Epithelial cell of esophagus (primary cell): ENCODE data around the gene SNAPC4.
"Not testable (repeated sequence)": the region's sequence is repeated elsewhere in the genome, so short reads cannot be mapped to it uniquely, and the experiment has no call there.

Experiments used
- DNase-seq: peaks from one replicate; pipeline ENCODE4 v3.0.0; 2010; ENCODE audit warnings: low read depth
- H3K4me3 ChIP-seq: 2 replicates; pipeline ENCODE4 v1.5.1; 2011; ENCODE audit warnings: mild to moderate bottlenecking, low read length, control low read depth
- TF ChIP-seq, protein P1 (sequence below): IDR thresholded peaks from 2 replicates; pipeline ENCODE4 v1.5.1; 2011; ENCODE audit warnings: low read depth, mild to moderate bottlenecking, low read length, control low read depth, inconsistent platforms; ENCODE audit not compliant: insufficient read depth; ENCODE audit errors: missing control alignments

SNAPC4 gene

GRCh38 chr9:136407911-136408310 lies 7.9 kb upstream of the SNAPC4 start:
- TF ChIP-seq, protein P1, sequence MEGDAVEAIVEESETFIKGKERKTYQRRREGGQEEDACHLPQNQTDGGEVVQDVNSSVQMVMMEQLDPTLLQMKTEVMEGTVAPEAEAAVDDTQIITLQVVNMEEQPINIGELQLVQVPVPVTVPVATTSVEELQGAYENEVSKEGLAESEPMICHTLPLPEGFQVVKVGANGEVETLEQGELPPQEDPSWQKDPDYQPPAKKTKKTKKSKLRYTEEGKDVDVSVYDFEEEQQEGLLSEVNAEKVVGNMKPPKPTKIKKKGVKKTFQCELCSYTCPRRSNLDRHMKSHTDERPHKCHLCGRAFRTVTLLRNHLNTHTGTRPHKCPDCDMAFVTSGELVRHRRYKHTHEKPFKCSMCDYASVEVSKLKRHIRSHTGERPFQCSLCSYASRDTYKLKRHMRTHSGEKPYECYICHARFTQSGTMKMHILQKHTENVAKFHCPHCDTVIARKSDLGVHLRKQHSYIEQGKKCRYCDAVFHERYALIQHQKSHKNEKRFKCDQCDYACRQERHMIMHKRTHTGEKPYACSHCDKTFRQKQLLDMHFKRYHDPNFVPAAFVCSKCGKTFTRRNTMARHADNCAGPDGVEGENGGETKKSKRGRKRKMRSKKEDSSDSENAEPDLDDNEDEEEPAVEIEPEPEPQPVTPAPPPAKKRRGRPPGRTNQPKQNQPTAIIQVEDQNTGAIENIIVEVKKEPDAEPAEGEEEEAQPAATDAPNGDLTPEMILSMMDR, result no peak
- no peak overlapping the region for H3K4me3 ChIP-seq
- no peak for DNase-seq

DNA sequence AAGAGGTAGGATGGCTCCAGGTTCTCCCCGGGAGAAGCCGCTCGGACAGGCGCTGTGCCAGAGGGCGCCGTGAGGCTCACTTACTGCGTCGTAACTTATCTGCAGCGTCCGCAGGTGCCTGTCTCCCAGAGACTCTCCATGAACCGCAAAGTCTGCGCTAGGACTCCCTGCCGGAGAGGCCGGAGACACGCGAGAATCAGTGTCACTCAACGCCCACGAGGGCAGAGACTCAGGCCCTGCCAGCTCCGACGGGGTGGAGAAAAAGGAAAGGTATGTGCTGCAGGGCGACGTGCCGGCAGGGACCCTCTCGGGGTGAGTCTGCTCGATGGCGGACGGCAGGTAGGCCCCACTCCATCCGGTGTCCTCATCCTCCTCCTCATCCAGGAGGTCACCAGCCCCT lies 7.1 kb upstream of the SNAPC4 start:
- DNase-seq, H3K4me3 ChIP-seq: not testable (repeated sequence)

- H3K4me3 ChIP-seq, DNase-seq: not testable (repeated sequence)
Observed at GRCh38 chr9:136405904-136406303, 5.9 kb upstream of the SNAPC4 start.

- no peak overlapping the region for H3K4me3 ChIP-seq
- TF ChIP-seq, protein P1, result no peak
- no peak for DNase-seq
Observed at GRCh38 chr9:136405481-136405880, 5.5 kb upstream of the SNAPC4 start.

- no peak overlapping the region for H3K4me3 ChIP-seq
- DNase-seq, result no peak
- TF ChIP-seq, protein P1, result no peak
Observed at GRCh38 chr9:136404801-136405136, 4.8 kb upstream of the SNAPC4 start.

GRCh38 chr9:136403915-136404800 lies 4.2 kb upstream of the SNAPC4 start:
- TF ChIP-seq, protein P1, result no peak
- DNase-seq, result no peak
- H3K4me3 ChIP-seq, result no peak overlapping the region

- no peak for DNase-seq
- TF ChIP-seq, protein P1, result no peak
- H3K4me3 ChIP-seq, result no peak overlapping the region
Observed at GRCh38 chr9:136403538-136403914, 3.6 kb upstream of the SNAPC4 start.

DNA sequence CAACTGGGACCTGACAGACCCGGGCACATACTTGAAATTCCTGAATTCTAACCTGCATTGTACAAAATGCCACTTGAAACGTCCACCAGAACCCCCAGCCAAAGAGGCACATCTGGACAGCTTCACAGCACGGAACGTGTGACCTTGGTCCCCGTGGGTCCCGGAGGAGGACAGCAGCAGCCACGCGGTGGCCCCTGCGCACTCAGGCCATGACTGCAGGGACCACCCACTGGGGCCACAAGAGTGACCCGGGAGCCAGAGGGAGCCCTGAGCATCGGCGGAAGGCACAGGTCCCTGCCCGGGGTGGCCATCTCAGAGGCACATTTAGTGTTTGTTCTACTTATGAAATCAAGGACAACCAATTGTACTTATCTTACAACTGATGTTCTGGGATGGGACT lies 2.1 kb upstream of the SNAPC4 start:
- TF ChIP-seq, protein P1, result no peak
- no peak for DNase-seq
- H3K4me3 ChIP-seq, result no peak overlapping the region
